HCT116 (cell line): ENCODE results near the gene HYLS1. TPM values are rescaled to one million over a fixed set of nuclear protein-coding genes. Genes with fewer than 3 reads are reported as not detected.

Experiments
- ATAC-seq: fragments of 200-7000 bp; cut with Tn5 transposase; 2 replicates; pipeline ENCODE4 v1.9.1; 2020; ENCODE audit warnings: mild to moderate bottlenecking, moderate library complexity
- BruUV-seq: library from RNA; stranded (reverse); fragments of 400-500 nt; replicated peaks from 2 replicates; lab custom pipeline; 2021; lab: Mats Ljungman, UMichigan
- CTCF ChIA-PET: fragments of 300-600 bp; sonication (Branson Sonifier 250); formaldehyde crosslinking; loops from one replicate; lab custom pipeline; 2021; ENCODE audit warnings: antibody characterized with exemption; lab: Charles Lee
- POLR2A ChIA-PET: fragments of 300-600, 350-600 bp; sonication (Branson Sonifier 250); formaldehyde crosslinking; loops from one replicate; lab custom pipeline; 2021; ENCODE audit warnings: antibody characterized with exemption; lab: Charles Lee
- RAD21 ChIA-PET, 2 experiments: fragments of 300-600 bp; sonication (Branson Sonifier 250); formaldehyde crosslinking; loops; one replicate each; lab custom pipeline; 2023; ENCODE audit warnings: low total read pairs in 2 of 2; ENCODE audit not compliant: uncharacterized antibody in 2 of 2, unreplicated experiment in 2 of 2, low non-redundant PET in 1 of 2; lab: Charles Lee
- DNase-seq: peaks from one replicate; pipeline ENCODE4 v3.0.0-alpha.2; 2010; ENCODE audit warnings: low read depth, low spot score
- H2AFZ ChIP-seq: fragments of 200-600 bp; shearing (Covaris generic), sonication (generic); 2 replicates; pipeline ENCODE4 v1.6.1; 2017; ENCODE audit warnings: low read depth, mixed run types, mixed read lengths, antibody characterized with exemption, low read length; ENCODE audit not compliant: poor library complexity, severe bottlenecking
- H3K27ac ChIP-seq: 2 replicates; pipeline ENCODE4 v1.5.1; 2012; ENCODE audit warnings: low read depth, low read length
- H3K27me3 ChIP-seq: fragments of 200-600 bp; sonication (generic); 2 replicates; pipeline ENCODE4 v1.6.1; 2016; ENCODE audit warnings: mixed run types, low read length, mixed read lengths; ENCODE audit not compliant: insufficient read depth
- H3K36me3 ChIP-seq, 2 experiments: fragments of 200-500 bp in 1 of 2; fragments of 200-600 bp in 1 of 2; sonication (Bioruptor generic) in 1 of 2; sonication (generic) in 1 of 2; 2 replicates each; pipeline versions ENCODE4 v1.5.1 to v1.6.1; 2014 to 2016; ENCODE audit warnings: low read length in 2 of 2, inconsistent platforms in 1 of 2, mixed read lengths in 1 of 2, mixed run types in 1 of 2; ENCODE audit not compliant: insufficient read depth in 2 of 2, control insufficient read depth in 1 of 2
- H3K4me1 ChIP-seq, 2 experiments: fragments of 200-600 bp in 1 of 2; sonication (generic) in 1 of 2; 2 replicates each; pipeline versions ENCODE4 v1.5.1 to v1.6.1; 2012 to 2017; ENCODE audit warnings: low read length in 2 of 2, inconsistent platforms in 1 of 2, mild to moderate bottlenecking in 1 of 2, mixed read lengths in 1 of 2, mixed run types in 1 of 2, moderate library complexity in 1 of 2; ENCODE audit not compliant: insufficient read depth in 2 of 2, control insufficient read depth in 1 of 2
- H3K4me2 ChIP-seq: fragments of 200-600 bp; sonication (generic); 2 replicates; pipeline ENCODE4 v1.6.1; 2017; ENCODE audit warnings: mixed run types, low read length, mixed read lengths
- H3K4me3 ChIP-seq, 2 experiments: fragments of 200-600 bp in 1 of 2; sonication (generic) in 1 of 2; replicated peaks in 1 of 2; 2 replicates each; pipeline ENCODE4 v1.5.1; 2011 to 2016; ENCODE audit warnings: low read length in 2 of 2, control low read depth in 1 of 2, low read depth in 1 of 2, mild to moderate bottlenecking in 1 of 2, mixed read lengths in 1 of 2, mixed run types in 1 of 2
- H3K79me2 ChIP-seq: fragments of 200-600 bp; sonication (generic); 2 replicates; pipeline ENCODE4 v1.6.1; 2017; ENCODE audit warnings: mild to moderate bottlenecking, mixed run types, low read length, moderate library complexity, mixed read lengths; ENCODE audit not compliant: insufficient read depth
- H3K9ac ChIP-seq: fragments of 200-600 bp; sonication (generic); 2 replicates; pipeline ENCODE4 v1.6.1; 2016; ENCODE audit warnings: low read length, mixed read lengths
- H3K9me2 ChIP-seq: fragments of 200-600 bp; sonication (generic), shearing (Covaris generic); 2 replicates; pipeline ENCODE4 v1.6.1; 2017; ENCODE audit warnings: mixed run types, mild to moderate bottlenecking, moderate library complexity; ENCODE audit not compliant: insufficient read depth
- H3K9me3 ChIP-seq, 2 experiments: fragments of 200-500 bp in 1 of 2; fragments of 200-600 bp in 1 of 2; sonication (Bioruptor generic) in 1 of 2; sonication (generic) in 1 of 2; 2 replicates each; pipeline ENCODE4 v1.6.1; 2014 to 2017; ENCODE audit warnings: low read length in 2 of 2, mixed read lengths in 2 of 2, inconsistent platforms in 1 of 2, low read depth in 1 of 2, mild to moderate bottlenecking in 1 of 2, mixed run types in 1 of 2, moderate library complexity in 1 of 2; ENCODE audit not compliant: control insufficient read depth in 1 of 2, insufficient read depth in 1 of 2
- H4K20me1 ChIP-seq: fragments of 200-600 bp; sonication (generic), shearing (Covaris generic); 2 replicates; pipeline ENCODE4 v1.6.1; 2017; ENCODE audit warnings: mixed run types, mild to moderate bottlenecking, moderate library complexity; ENCODE audit not compliant: insufficient read depth
- CTCF ChIP-seq, 3 experiments: fragments of 200-600 bp in 1 of 3; sonication (generic) in 1 of 3; IDR thresholded peaks in 2 of 3; conservative IDR thresholded peaks in 1 of 3; 2 replicates each; pipeline ENCODE4 v1.5.1; 2012 to 2017; ENCODE audit warnings: low read depth in 2 of 3, low read length in 2 of 3, antibody characterized with exemption in 1 of 3, borderline replicate concordance in 1 of 3, control low read depth in 1 of 3, mild to moderate bottlenecking in 1 of 3, mixed read lengths in 1 of 3, mixed run types in 1 of 3, moderate library complexity in 1 of 3; ENCODE audit not compliant: insufficient read depth in 1 of 3
- EGR1 ChIP-seq: IDR thresholded peaks from 2 replicates; pipeline ENCODE4 v1.6.1; 2012; ENCODE audit warnings: low read depth
- EZH2 ChIP-seq: fragments of 200-600 bp; sonication (generic); IDR thresholded peaks from 2 replicates; pipeline ENCODE4 v1.6.1; 2017; ENCODE audit warnings: antibody characterized with exemption, mixed run types
- JUND ChIP-seq: IDR thresholded peaks from 2 replicates; pipeline ENCODE4 v1.6.1; 2012
- MAX ChIP-seq: IDR thresholded peaks from 2 replicates; pipeline ENCODE4 v1.6.1; 2012
- POLR2AphosphoS5 ChIP-seq: IDR thresholded peaks from 2 replicates; pipeline ENCODE4 v1.6.1; 2011; ENCODE audit warnings: mild to moderate bottlenecking, low read depth, low read length, moderate library complexity
- REST ChIP-seq: IDR thresholded peaks from 2 replicates; pipeline ENCODE4 v1.6.1; 2012; ENCODE audit warnings: low read depth
- SIN3A ChIP-seq: IDR thresholded peaks from 2 replicates; pipeline ENCODE4 v1.6.1; 2012; ENCODE audit warnings: low read depth
- SRF ChIP-seq: IDR thresholded peaks from 2 replicates; pipeline ENCODE4 v1.6.1; 2012; ENCODE audit warnings: low read depth
- YY1 ChIP-seq: IDR thresholded peaks from 2 replicates; pipeline ENCODE4 v1.6.1; 2011; ENCODE audit warnings: low read length, low read depth, moderate library complexity, mild to moderate bottlenecking; ENCODE audit not compliant: insufficient replicate concordance; ENCODE audit errors: extremely low read depth
- ZBTB33 ChIP-seq: IDR thresholded peaks from 2 replicates; pipeline ENCODE4 v1.6.1; 2011; ENCODE audit warnings: mild to moderate bottlenecking, low read length, moderate library complexity; ENCODE audit not compliant: insufficient replicate concordance; ENCODE audit errors: extremely low read depth
- ZNF274 ChIP-seq: fragments of 200-500 bp; sonication (Bioruptor generic); IDR thresholded peaks from 2 replicates; pipeline ENCODE4 v1.6.1; 2014; ENCODE audit warnings: mild to moderate bottlenecking, low read depth, low read length, inconsistent platforms
- intact Hi-C: fragments of 100-400 bp; cut with micrococcal nuclease; formaldehyde crosslinking; loops from 2 replicates; pipeline ENCODE4 v1.10.0; 2022
- total RNA-seq: library from RNA; stranded (reverse); gene quantifications from one replicate; pipeline ENCODE4 v1.2.1, GENCODE V29; 2021; ENCODE audit not compliant: unreplicated experiment

The HYLS1 gene
- total RNA-seq, 1 experiment from 2014 or later: 18.9 TPM

GRCh38 chr11:125931668-125932067 is 44.2 kb downstream of the HYLS1 start:
- no TSS peak for BruUV-seq
- H3K4me3 ChIP-seq: no peak overlapping the region
- no peak overlapping the region for H2AFZ ChIP-seq
- TF ChIP-seq JUND (no peak), POLR2AphosphoS5 (no peak), ZNF274 (no peak), CTCF (IDR thresholded peaks at IDR 0.05 in 2 of 3, conservative IDR thresholded peaks at IDR 0.05 in 1 of 3; ENCODE audit: borderline replicate concordance in 1 of 3, insufficient read depth in 1 of 3, low read depth in 2 of 3, low read length in 2 of 3) (no peak)
- no peak overlapping the region for H3K27ac ChIP-seq
- ChIA-PET RAD21 (no interaction called here), POLR2A (no interaction called here), CTCF (interaction anchor here (1.3 kb wide), 1 partner anchor 11 kb away, joined by 3 read pairs; no protein-coding TSS in a partner anchor)
- no peak overlapping the region for H3K9ac ChIP-seq
- H3K4me2 ChIP-seq: no peak overlapping the region
- H3K9me3 ChIP-seq: no peaks in the 10 kb centered on the region
- H3K27me3 ChIP-seq: 0 out of 2 replicates have a peak, but pooled peaks cover 5% of the 10 kb centered on the region
- H4K20me1 ChIP-seq: no peaks in the 10 kb centered on the region
- H3K9me2 ChIP-seq: no peaks in the 10 kb centered on the region
- H3K79me2 ChIP-seq: no peaks in the 10 kb centered on the region
- intact Hi-C loops: no loop called here
- no peak for DNase-seq
- H3K4me1 ChIP-seq: no peaks in the 10 kb centered on the region
- ATAC-seq: no peak
- no peaks in the 10 kb centered on the region for H3K36me3 ChIP-seq

GRCh38 chr11:125932301-125932700 is 44.8 kb downstream of the HYLS1 start:
- Histone ChIP-seq H3K9ac (no peak overlapping the region), H2AFZ (no peak overlapping the region), H3K9me2 (no peaks in the 10 kb centered on the region), H3K4me3 (no peak overlapping the region), H3K27ac (no peak overlapping the region), H3K4me1 (no peaks in the 10 kb centered on the region), H4K20me1 (no peaks in the 10 kb centered on the region), H3K9me3 (no peaks in the 10 kb centered on the region), H3K79me2 (no peaks in the 10 kb centered on the region), H3K27me3 (0 out of 2 replicates have a peak, but pooled peaks cover 5% of the 10 kb centered on the region), H3K4me2 (no peak overlapping the region), H3K36me3 (no peaks in the 10 kb centered on the region)
- ChIA-PET RAD21 (no interaction called here), POLR2A (no interaction called here), CTCF (interaction anchor here (1.3 kb wide), 1 partner anchor 10 kb away, joined by 3 read pairs; no protein-coding TSS in a partner anchor)
- DNase-seq: no peak
- no peak for ATAC-seq
- intact Hi-C loops: no loop called here
- no TSS peak for BruUV-seq
- no peak for TF ChIP-seq EZH2
- TF ChIP-seq YY1: no peak
- TF ChIP-seq SIN3A: no peak
- TF ChIP-seq JUND: no peak
- TF ChIP-seq ZBTB33: no peak
- no peak for TF ChIP-seq SRF
- no peak for TF ChIP-seq POLR2AphosphoS5
- no peak for TF ChIP-seq EGR1
- TF ChIP-seq MAX: no peak
- TF ChIP-seq REST: no peak
